Measurements from ENCODE around the gene IL1RAPL1.

IL1RAPL1 gene

DNA sequence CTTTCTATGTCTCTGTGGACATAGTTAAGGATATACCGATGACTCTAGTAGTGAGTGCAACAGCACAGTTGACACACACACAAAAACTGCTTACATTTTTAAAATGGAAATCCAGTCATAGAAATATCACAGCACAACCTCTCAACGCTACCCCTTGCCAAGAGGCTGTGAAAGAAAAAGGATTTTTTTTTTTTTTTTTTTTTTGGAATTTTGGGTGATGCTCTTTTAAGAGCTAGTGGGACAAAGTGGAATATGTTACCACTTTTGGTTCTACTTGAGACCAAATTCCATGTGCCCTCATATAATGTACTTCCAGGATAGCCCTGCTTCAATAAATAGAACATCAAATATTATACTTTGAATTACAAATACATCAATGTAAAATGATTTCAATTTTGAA is 1247.1 kb downstream of the IL1RAPL1 start:
- no peak for DNase-seq

DNA sequence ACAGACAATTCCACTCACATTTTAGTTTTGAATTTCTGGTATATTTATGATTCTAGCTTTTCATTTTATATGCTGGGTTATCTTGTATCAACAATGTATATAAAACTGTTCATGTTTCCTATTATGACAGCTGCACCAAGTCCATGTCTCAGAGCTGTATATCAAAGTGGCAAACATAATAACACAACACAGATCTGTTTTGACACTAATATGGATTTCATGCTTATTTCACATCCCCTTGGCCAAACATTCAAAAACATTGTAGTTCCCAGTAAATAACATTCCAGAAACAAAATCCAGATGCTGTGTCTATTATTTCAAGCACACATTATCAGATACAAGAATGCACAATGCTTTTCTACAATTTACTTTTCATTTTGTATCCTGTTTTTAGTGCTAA is 1247.5 kb downstream of the IL1RAPL1 start:
- no peak for DNase-seq

GRCh38 chrX:29841750-29842149 is 1254.5 kb downstream of the IL1RAPL1 start:
- DNase-seq: no peak

- no peak for DNase-seq
These were observed 1255.3 kb downstream of the IL1RAPL1 start for GRCh38 chrX:29842552-29842951.

- no peak for DNase-seq
These were observed 1264.8 kb downstream of the IL1RAPL1 start for GRCh38 chrX:29851857-29852605.

DNA sequence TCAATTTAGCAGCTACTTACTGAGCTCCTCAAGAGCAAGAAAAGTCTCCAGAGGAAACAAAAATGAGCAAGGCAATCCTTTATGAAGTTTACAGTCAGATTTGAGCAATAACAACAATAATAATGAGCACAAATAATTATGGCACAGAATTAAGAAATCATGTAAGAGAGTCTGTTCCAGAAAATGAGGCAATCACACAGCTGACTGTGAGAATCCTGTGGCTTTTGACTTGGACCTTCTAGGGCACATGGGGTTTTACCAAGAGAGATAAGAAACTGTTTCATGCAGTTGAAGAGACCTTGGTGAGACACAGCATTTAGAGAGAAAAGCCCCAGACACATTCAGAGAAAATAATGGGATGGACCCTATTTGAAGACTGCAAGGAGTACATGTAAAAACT is 1265.5 kb downstream of the IL1RAPL1 start:
- no peak for DNase-seq

- no peak for DNase-seq
These were observed 1271.5 kb downstream of the IL1RAPL1 start for GRCh38 chrX:29858714-29859113.

DNA sequence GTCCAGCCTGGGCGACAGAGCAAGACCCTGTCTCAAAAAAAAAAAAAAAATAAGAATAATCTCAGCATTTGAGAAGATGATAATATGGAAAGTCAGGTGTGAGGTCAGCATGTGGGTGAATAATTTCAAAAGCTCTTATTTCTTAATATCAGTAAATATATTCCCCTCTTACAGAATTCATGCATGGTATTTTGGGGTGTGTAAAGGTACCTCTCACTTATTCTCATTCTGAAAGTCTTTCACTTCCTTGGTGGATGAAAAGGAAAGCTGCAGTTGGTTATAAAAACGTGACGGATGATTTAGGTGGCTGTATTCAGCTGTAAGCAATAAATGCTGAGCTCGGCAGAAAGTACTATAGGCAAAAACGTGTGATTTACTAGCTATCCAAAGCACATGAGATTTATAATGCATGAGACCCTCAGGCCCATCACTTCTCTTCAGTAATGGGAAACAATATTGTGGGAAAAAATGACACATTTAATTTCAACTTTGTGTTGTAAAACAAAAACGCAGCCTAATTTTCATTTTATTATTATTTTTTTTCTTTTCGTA is 1275.0 kb downstream of the IL1RAPL1 start:
- no peak for DNase-seq

- no peak for DNase-seq
These were observed 1280.7 kb downstream of the IL1RAPL1 start for GRCh38 chrX:29867971-29868370.

- no peak for DNase-seq
These were observed 1282.6 kb downstream of the IL1RAPL1 start for GRCh38 chrX:29869837-29870236.

GRCh38 chrX:29870608-29871007 is 1283.4 kb downstream of the IL1RAPL1 start:
- no peak for DNase-seq

DNA sequence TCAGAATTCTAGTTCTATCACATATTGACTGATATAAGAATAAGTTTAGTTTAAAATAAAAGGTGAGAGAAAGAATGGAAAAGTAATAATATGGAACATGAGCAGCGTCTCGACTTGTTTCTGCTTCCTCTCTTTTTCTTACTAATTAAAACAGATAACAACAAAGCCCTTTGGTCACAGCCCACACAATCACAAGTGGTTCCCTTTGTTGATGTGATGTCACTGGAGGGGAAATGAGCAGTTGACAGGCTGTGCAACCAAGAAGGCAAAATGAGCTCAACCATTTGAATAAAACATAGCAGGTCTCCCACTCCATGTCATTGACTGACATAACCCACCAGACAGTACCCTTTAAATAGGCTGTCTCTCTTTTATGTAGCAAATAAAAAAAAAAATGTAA is 1285.6 kb downstream of the IL1RAPL1 start:
- DNase-seq: no peak

GRCh38 chrX:29876733-29877132 is 1289.5 kb downstream of the IL1RAPL1 start:
- no peak for DNase-seq

DNA sequence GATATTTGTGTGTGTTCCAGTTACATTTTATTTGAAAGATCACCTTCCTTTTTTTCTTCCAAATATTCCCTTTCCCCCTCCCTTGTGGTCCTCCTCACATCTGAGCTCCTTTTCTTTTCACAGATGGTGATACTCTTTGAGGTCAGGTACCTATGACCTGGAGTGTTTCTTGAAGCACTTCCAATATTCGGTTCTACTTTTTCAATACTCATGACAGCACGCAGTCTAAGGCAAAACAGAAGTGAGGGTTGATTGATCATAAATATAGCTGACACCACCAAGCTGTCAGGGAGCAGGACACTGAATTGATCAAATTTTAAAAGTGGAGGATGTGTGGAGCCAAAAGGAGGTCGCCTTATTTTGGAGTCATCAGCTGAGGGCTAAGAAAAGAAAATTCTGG is 1293.7 kb downstream of the IL1RAPL1 start:
- DNase-seq: no peak

DNA sequence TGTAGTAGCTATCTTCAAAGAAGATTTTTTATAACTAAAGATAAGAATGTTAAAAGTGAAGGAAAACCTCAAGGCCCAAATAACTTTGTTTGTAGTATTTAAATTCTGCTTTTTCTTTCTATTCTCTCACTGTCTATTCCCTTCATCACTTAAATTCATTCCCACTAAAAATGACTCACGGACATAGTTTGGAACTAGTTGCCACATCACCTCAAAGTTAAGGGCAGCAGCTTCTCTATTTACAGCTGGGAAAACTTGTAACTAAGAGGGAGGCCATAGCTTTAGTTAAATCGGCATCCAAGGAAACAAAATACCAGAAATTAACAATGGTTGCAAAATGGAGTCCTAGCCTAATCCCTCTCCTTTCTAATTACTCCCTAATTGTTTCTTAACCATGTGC is 1302.8 kb downstream of the IL1RAPL1 start:
- DNase-seq: no peak

GRCh38 chrX:29890646-29891200 is 1303.5 kb downstream of the IL1RAPL1 start:
- DNase-seq: no peak

GRCh38 chrX:29902004-29902403 is 1314.8 kb downstream of the IL1RAPL1 start:
- no peak for DNase-seq

DNA sequence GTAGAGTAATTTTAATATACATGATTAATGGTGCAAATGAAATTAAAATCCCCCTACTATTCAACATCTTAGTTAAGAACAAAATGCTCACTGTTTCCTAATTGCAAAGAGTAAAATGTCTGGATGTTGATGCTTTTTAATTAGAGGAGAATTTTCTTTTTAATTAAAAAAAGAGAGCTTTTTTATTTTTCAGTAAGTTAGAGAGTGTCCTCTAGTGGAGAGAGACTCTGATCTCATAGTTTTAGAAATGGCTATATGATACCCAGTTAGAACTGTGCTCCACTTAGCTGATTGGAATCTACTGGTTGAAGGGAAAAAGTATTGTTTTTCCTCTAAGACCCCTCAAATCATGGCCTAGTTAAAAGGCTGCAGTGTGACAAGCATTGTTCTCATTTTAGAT is 1316.1 kb downstream of the IL1RAPL1 start:
- DNase-seq: no peak

DNA sequence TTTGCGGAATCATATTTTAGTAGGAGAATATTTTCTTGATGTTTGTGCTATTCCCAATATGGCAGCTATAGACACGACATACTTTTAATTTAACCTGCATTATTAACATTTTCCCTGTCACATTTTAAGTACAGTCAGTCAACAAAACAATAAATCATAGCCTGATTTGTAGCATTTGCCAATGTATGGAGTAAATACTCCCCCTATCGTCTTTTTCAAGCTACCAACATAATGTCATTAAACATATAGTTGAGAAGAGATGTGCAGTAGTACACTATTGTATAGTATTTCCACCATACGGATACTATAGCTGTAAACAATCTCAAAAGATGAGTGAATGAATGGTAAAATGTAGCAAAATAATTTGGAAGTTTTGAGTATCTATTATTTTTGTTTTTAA is 1324.4 kb downstream of the IL1RAPL1 start:
- DNase-seq: no peak

GRCh38 chrX:29913647-29914046 is 1326.4 kb downstream of the IL1RAPL1 start:
- no peak for DNase-seq

DNA sequence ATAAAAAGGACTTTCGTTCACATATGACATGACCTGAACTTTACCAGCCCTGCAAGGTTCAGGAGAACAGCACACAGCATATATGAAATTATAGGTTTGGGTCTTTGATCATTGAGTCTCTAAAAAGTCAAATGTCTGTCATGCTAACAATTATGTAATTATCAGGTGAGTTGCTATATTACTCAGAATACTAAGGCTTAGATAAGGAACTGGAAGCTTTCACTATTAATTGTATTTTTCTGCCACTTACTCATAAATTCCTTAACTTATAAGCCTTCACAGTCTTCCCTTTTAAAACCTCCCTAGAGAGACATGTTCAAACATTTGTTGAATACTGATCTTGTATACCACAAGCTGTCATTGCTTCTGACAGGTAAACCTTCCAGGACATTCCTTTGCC is 1335.4 kb downstream of the IL1RAPL1 start:
- no peak for DNase-seq

- DNase-seq: no peak
These were observed 1338.8 kb downstream of the IL1RAPL1 start for GRCh38 chrX:29926056-29926455.

DNA sequence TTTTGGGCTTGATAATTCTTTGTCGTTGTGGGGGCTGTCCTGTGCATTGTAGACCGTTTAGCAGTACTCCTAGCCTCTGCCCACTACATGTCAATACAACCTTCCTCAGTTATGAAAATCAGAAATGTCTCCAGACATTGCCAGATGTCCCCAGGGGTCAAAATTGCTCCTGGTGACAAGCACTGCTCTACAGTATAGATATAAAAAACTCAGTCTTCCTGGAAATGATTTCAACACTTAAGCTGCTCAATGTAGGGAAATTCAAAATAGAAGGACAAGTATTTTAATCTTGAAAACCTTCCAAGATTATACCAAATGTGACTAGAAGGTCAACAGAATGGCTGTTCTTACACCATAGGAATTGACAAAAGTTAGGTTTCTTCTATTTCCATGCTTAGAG is 1339.4 kb downstream of the IL1RAPL1 start:
- DNase-seq: no peak

GRCh38 chrX:29935455-29935854 is 1348.2 kb downstream of the IL1RAPL1 start:
- no peak for DNase-seq

GRCh38 chrX:29940750-29941149 is 1353.5 kb downstream of the IL1RAPL1 start:
- no peak for DNase-seq
